ENCODE measurements around the gene PDXDC1.

GRCh38 chr16:15031586-15031985 lies 56.8 kb downstream of the PDXDC1 start:
- TF ChIP-seq CTCF (IDR thresholded peaks at IDR 0.05) (no peak), EZH2 (IDR thresholded peaks at IDR 0.05) (no peak), EZH2phosphoT487 (IDR thresholded peaks at IDR 0.05) (no peak)

All from neural progenitor cell (in vitro differentiated cells).